WI38 (cell line): ENCODE results near the gene GALNT3.

ENCODE experiments used
- H3K4me3 ChIP-seq: 2 replicates; pipeline ENCODE4 v1.5.1; 2011; ENCODE audit warnings: low read depth, mild to moderate bottlenecking, control low read depth, low read length
- TF ChIP-seq, protein P1 (sequence below): IDR thresholded peaks from 2 replicates; pipeline ENCODE4 v1.5.1; 2012; ENCODE audit warnings: low read depth, mild to moderate bottlenecking, control low read depth, low read length

GALNT3 gene

DNA sequence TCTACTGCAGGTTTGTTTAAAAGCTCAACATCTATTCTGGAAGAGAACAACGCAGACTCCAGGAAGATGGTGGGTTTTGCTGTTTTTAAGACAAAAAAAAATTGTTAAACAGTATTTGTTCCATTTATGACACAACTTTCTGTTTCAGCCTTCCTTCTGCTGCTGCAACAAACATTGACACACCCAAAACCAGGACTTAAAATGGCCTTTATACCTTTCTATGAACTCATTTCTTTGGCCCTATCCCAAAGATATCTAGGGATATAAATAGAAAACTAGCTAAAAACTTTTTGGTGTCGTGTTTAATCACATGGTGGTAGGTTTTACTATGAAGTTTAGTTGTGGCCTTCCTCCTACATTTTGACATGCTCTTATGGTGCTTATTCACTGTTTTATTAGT is 964 bp upstream of the GALNT3 start:
- no peak overlapping the region for H3K4me3 ChIP-seq
- TF ChIP-seq, protein P1, sequence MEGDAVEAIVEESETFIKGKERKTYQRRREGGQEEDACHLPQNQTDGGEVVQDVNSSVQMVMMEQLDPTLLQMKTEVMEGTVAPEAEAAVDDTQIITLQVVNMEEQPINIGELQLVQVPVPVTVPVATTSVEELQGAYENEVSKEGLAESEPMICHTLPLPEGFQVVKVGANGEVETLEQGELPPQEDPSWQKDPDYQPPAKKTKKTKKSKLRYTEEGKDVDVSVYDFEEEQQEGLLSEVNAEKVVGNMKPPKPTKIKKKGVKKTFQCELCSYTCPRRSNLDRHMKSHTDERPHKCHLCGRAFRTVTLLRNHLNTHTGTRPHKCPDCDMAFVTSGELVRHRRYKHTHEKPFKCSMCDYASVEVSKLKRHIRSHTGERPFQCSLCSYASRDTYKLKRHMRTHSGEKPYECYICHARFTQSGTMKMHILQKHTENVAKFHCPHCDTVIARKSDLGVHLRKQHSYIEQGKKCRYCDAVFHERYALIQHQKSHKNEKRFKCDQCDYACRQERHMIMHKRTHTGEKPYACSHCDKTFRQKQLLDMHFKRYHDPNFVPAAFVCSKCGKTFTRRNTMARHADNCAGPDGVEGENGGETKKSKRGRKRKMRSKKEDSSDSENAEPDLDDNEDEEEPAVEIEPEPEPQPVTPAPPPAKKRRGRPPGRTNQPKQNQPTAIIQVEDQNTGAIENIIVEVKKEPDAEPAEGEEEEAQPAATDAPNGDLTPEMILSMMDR = no peak

DNA sequence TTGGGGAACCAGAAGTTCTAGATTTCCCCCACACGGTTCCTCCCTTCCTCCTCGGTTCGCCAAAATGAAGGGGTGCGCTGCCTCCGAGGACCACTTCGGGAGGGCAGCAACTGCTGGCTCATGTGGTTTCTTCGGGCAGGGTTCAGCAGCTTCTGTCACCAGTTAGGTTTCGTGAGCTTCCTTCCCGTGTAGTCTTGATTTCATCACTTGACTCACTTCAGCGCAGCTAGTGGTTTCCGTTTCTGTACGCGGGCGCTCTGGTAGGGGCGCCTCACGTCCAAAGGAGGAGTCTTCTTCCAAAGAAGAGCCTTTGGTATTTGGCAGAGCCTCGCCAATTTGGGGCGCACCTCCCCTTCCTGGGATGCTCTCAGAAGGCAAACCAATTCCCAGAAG is 485 bp upstream of the GALNT3 start:
- TF ChIP-seq, protein P1 = no peak
- H3K4me3 ChIP-seq = no peak overlapping the region

DNA sequence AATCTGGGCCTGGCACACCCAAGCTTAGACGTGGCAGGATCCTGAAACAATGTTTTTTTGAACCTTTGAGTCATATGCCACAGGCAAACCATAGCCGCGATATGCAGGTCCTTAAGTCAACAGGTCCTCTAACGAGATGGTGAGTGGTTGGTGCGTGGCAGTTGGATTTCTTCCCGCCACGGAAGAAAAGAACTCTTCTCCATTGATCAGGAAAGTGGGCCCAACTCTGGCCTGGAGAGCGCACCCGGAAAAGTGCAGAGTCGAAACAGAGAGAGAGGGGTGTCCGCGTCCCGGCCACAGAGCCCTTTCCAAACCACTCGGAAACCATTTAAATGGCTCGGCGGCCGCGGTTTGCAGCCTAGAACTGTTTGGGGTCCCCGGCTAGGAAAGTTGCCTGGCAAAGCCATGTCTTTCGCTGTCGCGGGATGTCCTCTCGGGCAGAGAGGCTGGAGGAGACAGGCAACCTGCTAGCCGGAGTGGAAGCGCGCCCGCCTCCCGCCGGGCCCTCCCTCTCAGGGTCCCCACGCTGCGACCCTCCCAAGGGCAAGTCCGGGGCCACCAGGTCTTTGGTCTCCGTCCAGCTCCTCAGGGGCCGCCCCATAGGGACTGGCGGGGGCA is 777 bp downstream of the GALNT3 start:
- TF ChIP-seq, protein P1 = no peak
- no peak overlapping the region for H3K4me3 ChIP-seq

DNA sequence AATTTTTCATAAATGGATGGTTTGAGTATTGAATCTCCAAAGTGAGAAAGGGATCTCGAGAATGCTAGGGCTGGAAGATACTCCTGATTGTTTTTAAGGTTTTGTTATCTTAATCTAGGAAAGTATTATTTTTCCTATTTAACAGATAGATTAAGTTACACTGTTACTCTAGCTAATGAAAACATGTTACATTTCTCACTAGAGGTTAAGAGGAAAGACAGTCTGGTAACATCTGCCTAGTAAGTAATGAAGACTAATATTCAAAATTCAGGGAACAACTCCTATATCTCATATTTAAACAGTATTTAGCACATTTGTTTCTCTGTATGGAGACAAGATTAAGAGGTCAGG is 2.0 kb downstream of the GALNT3 start:
- no peak overlapping the region for H3K4me3 ChIP-seq

DNA sequence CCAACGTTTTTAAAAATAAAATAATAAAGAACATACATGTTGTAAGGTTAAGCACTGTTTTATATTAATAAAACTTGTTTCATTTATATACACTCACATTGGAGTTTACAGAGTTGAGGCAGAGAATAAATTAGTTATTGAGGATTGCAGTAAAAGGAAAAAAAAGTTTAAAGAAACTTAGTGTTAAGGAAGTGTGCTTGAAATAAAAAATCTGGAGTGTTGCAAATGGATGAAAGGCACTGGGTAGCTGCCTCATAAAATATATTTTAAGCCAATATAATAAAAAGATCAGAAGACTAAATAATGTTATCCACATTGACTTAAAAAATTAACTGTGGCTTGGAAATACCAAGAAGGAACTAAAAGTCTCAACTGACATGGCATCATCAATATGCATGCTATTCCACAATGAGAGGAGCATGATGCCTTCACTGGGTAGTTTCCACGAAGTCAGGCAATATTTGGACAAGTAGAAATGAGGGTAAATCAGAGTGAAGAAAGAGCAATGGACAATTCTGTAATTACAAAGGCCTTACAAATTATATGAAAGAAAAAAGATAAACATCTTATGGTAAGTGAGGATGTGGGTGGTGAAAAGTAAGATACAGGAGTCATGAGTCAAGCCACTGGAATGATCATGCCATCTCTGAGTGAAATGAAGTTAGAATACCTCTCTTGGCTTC is 2.5 kb downstream of the GALNT3 start:
- H3K4me3 ChIP-seq = no peak overlapping the region
- TF ChIP-seq, protein P1 = no peak

More for the DNA sequence above, 2.0 kb downstream of the GALNT3 start:
- TF ChIP-seq, protein P1 = no peak

DNA sequence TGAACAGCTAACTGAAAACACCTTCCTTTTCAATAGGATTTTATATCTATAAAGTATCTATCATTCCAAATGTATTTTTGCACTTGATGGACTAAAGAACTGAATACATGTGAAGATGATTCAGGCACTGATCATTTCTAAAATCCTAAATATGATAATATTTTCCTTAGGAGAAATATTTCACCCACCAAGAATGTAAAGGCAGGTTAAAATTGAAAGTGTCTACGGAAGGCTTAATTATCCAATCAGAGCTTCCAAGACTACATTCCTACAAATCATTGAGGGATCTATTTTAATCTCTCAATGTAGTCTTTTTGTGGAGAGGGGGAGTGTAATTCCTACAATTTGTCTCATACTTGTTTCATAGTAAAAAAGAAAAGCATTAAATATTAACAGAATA is 3.6 kb downstream of the GALNT3 start:
- H3K4me3 ChIP-seq = no peak overlapping the region
- TF ChIP-seq, protein P1 = no peak

DNA sequence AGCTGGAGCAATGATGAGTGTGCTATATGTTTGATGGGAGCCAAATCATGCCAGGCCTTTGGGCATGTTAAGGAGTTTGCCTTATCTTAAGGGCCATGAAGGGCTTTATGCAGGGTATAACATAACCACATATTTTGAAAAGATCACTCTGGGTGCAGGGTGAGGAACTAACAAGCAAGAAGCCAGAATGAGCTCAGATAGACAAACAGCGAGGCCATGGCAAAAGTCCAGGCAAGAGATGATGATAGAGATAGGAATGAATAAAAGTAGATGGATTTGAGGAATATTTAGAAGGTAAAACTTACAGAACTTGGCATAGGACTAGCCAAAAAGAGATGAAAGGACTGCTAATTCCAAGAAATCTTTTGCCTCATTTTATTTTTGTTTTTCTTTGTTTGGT is 6.7 kb downstream of the GALNT3 start:
- H3K4me3 ChIP-seq = no peak overlapping the region
- TF ChIP-seq, protein P1 = no peak
